Measurements from ENCODE around the gene CLMN.

DNA sequence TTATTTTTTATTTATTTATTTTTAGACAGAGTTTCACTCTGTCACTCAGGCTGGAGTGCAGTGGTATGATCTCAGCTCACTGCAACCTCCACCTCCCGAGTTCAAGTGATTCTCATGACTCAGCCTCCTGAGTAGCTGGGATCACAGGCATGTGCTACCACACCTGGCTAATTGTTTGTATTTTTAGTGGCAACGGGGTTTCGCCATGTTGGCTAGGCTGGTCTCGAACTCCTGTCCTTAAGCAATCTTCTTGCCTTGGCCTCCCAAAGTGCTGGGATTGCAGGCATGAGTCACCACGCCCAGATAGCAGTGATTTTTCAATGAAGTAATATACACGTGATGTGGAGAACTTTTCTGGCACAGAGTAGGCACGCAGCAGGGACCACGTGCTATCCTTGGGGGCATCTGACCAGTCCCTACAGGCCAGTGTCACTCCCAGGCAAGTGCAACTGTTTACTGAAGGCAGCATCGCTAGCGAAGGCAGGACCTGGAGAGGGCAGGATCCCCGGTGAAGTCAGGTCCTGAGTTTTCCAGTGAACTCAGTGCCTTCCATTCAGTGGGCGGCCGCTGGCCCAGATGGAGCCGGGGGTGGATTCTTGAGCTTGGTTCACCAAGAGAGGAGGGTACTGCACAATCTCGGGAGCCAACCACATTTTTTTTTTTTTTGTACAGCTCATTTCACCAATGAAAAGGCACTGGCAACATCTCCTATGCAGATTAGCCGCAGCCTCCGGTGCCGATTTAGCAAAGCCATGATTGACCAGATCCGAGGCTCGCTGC lies 11.1 kb upstream of the CLMN start:
- TF ChIP-seq POLR2AphosphoS5 (IDR thresholded peaks at IDR 0.05; ENCODE audit: control insufficient read depth, insufficient read depth, low read depth, low read length), result no peak
- no peak for TF ChIP-seq GATAD2A (IDR thresholded peaks at IDR 0.05)
- TF ChIP-seq JUND (IDR thresholded peaks at IDR 0.05; ENCODE audit: borderline replicate concordance, low read depth, low read length), result no peak
- no peak for TF ChIP-seq JUND (tag; IDR thresholded peaks at IDR 0.05; ENCODE audit: borderline replicate concordance, low read depth, low read length)
- TF ChIP-seq SAFB (IDR thresholded peaks at IDR 0.05; ENCODE audit: borderline replicate concordance, low read depth, low read length), result no peak
- no peak for TF ChIP-seq ZNF146 (CRISPR knock-in tag; IDR thresholded peaks at IDR 0.05; ENCODE audit: unreplicated experiment)
- TF ChIP-seq CHD1 (IDR thresholded peaks at IDR 0.05; ENCODE audit: low read length), result no peak
- no peak for TF ChIP-seq HCFC1 (IDR thresholded peaks at IDR 0.05; ENCODE audit: low read depth, low read length)

All from K562 (cell line).